NB4 (cell line): ENCODE measurements around the gene INSYN2A.
A peak's percentile ranks its signal among the peaks of the same experiment; 100 is the strongest.

ENCODE experiments used
- DNase-seq: peaks from one replicate; pipeline ENCODE4 v3.0.0; 2010; ENCODE audit warnings: low read depth
- H3K4me3 ChIP-seq: one replicate; pipeline ENCODE4 v1.5.1; 2011; ENCODE audit warnings: mild to moderate bottlenecking, low read depth, low read length, moderate library complexity
- MYC ChIP-seq: IDR thresholded peaks from 2 replicates; pipeline ENCODE4 v1.6.1; 2011; ENCODE audit warnings: low read depth, low read length
- POLR2A ChIP-seq: IDR thresholded peaks from 2 replicates; pipeline ENCODE4 v1.6.1; 2011; ENCODE audit warnings: mild to moderate bottlenecking; ENCODE audit not compliant: insufficient read length; ENCODE audit errors: extremely low read depth
- TF ChIP-seq, protein P1 (sequence below): IDR thresholded peaks from one replicate; pipeline ENCODE4 v1.5.1; 2012; ENCODE audit warnings: low read depth, low read length
- TF ChIP-seq, protein P2 (sequence below): IDR thresholded peaks from 2 replicates; pipeline ENCODE4 v1.6.1; 2011; ENCODE audit warnings: low read depth, low read length

Gene INSYN2A, protein sequence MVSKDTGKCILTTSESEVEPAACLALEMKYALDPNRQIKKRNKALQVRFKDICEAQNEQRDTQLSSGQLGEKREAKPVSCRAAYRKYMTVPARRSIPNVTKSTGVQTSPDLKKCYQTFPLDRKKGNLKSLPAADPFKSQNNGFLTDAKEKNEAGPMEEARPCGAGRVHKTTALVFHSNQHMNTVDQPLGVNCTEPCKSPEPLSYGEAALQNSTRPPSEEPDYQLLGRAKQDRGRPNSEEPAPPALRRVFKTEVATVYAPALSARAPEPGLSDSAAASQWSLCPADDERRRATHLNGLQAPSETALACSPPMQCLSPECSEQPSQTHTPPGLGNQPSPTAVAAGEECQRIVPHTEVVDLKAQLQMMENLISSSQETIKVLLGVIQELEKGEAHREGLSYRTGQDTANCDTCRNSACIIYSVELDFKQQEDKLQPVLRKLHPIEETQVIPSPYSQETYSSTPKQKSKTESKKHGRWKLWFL

DNA sequence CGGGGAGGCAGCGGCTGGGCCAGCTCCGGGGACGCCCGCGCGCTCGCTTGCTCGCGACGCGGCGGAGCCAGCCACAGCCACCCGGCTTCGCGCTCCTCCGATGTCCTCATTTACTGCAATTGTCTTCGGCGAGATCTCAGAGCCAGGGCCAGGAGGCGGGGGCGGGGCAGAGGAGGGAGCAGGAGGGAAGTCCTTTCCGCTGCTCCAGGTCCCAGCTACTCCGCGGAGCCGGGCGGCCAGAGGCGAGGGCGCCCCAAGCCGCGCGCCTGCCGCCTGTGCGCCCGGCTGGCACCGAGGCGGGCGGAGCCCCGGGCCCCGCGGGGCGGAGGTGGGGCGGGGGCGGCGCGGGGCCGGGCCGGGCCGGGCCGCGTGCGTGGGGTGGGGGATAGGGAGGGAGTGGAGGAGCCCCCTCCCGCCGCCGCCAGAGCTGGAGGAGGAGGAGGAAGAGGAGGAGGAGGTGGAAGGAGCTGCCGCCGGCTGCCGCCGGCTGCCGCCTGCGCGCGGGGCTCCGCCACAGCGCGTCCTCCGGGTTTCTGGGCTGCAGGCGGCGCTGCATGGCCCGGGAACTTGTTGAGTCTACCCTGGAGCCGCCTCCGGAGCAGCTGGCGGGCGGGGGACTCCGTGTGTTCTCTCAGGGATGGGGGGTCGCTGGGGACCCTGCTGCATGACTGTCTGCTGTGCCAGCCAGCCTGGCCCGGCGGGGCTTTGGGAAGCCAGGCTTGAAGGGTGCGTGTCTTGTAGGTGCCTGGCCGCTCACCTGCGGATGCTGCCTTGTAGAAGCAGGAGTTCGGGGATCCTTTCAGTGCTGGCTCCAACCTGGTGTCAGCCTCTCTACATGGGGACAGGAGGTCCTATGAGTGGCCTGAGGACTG is at the start of gene INSYN2A:
INSYN2A (minus strand) TSS at position 310 of the 872 bp plus-strand sequence. CDS start 20,196 bp downstream, outside the sequence.
- no peak for TF ChIP-seq POLR2A
- no peak for TF ChIP-seq MYC
- TF ChIP-seq, protein P1, sequence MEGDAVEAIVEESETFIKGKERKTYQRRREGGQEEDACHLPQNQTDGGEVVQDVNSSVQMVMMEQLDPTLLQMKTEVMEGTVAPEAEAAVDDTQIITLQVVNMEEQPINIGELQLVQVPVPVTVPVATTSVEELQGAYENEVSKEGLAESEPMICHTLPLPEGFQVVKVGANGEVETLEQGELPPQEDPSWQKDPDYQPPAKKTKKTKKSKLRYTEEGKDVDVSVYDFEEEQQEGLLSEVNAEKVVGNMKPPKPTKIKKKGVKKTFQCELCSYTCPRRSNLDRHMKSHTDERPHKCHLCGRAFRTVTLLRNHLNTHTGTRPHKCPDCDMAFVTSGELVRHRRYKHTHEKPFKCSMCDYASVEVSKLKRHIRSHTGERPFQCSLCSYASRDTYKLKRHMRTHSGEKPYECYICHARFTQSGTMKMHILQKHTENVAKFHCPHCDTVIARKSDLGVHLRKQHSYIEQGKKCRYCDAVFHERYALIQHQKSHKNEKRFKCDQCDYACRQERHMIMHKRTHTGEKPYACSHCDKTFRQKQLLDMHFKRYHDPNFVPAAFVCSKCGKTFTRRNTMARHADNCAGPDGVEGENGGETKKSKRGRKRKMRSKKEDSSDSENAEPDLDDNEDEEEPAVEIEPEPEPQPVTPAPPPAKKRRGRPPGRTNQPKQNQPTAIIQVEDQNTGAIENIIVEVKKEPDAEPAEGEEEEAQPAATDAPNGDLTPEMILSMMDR = no peak
- TF ChIP-seq, protein P2, sequence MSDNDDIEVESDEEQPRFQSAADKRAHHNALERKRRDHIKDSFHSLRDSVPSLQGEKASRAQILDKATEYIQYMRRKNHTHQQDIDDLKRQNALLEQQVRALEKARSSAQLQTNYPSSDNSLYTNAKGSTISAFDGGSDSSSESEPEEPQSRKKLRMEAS = no peak
- no peak for DNase-seq
- no peak within 1 kb of the TSS for H3K4me3 ChIP-seq

DNA sequence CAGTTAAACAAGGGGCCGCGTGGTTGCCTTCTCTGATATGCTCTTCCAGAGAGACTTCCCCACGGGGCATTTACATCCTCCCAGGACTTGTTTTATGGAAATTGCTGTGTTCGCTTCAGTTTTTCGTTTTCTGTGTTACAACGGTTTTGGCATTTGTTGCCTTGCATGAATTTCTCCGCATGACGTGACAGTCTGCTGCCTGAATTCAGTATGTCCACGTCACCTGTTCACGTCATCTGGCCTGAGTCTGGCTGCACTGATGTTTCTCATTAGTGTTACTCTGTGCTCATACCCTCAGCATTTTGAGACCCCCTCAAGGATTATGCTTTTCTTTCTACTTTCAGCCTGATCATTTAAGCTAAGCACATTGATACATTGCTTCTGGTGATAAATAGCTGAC is 49.1 kb upstream of the INSYN2A start:
- no peak for DNase-seq
- no peak overlapping the region for H3K4me3 ChIP-seq
- TF ChIP-seq, protein P1 = no peak
- TF ChIP-seq, protein P2 = no peak
- no peak for TF ChIP-seq MYC
- TF ChIP-seq POLR2A = no peak

DNA sequence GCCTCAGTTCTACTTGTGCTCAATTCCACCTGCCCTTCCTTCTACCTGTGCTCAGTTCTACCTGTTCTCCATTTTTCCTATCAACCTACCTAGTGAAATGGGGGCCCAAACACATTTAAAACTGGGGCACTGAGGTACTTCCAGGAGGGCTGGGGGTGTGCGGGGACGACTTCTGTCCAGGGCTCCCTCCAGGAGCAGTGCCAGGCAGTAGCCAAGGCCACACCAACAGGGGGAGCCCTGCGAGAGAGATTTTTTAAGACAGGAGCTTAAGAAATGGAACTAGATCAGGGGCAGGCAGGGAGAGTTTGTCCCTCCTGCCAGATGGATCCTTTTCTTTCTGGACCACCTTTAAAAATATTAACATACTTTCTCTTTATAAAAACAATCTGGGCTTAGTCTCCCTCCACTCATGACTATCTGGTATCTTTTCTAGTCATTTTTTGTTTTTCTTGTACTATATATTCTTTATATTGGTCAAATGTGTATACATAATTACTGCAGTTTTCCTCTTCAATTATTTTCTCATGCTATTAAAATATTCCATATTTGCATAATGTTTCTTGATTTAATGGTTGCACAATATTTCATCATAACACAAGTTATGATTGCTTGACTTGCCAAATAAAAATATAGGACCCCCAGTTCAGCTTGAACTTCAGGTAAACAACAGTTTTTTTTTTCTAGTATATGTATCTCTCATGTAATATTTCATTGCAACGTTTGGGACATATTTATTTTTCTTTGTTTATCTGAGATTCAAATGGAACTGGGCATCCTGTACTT is 47.3 kb upstream of the INSYN2A start:
- no peak overlapping the region for H3K4me3 ChIP-seq
- peak; percentile 46 for DNase-seq
- TF ChIP-seq, protein P1 = peak; percentile 76
- TF ChIP-seq POLR2A (no peak), MYC (no peak)
- TF ChIP-seq, protein P2 = no peak

DNA sequence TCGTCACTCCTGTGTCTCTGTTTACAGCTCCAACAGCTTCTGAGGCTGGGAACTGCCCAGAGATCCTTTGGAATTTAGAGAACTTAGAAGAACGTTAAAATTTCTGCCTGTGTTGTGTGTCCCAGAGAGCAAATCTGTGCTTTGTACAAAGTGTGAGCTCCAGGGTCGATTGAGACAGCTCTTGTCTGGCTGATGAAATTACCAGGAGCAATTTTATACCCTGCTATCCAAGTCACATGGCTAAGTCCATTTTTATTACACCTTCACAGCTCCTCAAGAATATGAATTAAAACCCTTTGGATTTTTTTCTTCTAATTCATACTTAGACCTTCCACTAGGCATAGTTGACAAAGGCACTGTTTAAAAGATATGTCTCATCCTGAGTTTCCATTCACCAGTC is 46.5 kb upstream of the INSYN2A start:
- TF ChIP-seq POLR2A (no peak), MYC (no peak)
- TF ChIP-seq, protein P2 = no peak
- TF ChIP-seq, protein P1 = no peak
- no peak overlapping the region for H3K4me3 ChIP-seq
- no peak for DNase-seq

DNA sequence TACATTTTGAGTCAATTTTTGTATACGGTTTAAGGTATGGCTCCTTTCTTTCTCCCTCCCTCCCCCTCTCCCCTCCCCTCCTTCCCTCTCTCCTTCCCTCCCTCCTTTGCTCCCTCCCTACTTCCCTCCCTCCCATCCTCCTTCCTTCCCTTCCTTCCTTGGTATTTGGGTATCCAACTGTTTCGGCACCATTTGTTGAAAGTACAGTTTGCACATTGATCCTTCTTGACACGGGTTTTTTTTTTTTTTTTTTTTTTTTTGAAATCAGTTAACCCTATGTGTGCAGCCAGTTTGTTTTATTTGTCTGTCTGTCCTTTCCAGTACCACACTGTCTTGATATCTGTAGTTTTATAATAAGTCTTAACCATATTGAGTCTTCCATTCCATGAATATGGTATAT is 39.9 kb upstream of the INSYN2A start:
- DNase-seq = no peak
- TF ChIP-seq, protein P1 = no peak
- TF ChIP-seq POLR2A (no peak), MYC (no peak)
- TF ChIP-seq, protein P2 = no peak
- no peak overlapping the region for H3K4me3 ChIP-seq
